Activated CD8-positive, alpha-beta T cell treated with anti-CD3 and anti-CD28 coated beads for 36 hours (primary cell): ENCODE results near the gene MAPKAP1. TPM values are rescaled to one million over a fixed set of nuclear protein-coding genes. Genes with fewer than 3 reads are reported as not detected.

ENCODE experiments used
- ATAC-seq: fragments of 200-7000 bp; cut with Tn5 transposase; one replicate; pipeline ENCODE4 v1.10.0; 2021; ENCODE audit warnings: mild to moderate bottlenecking, moderate library complexity
- CTCF ChIA-PET: fragments of 350-600 bp; sonication (Branson Sonifier 250); formaldehyde crosslinking; loops from one replicate; lab custom pipeline; 2021; ENCODE audit warnings: antibody characterized with exemption; lab: Charles Lee
- POLR2A ChIA-PET: fragments of 350-600 bp; sonication (Branson Sonifier 250); formaldehyde crosslinking; loops from one replicate; lab custom pipeline; 2021; ENCODE audit warnings: antibody characterized with exemption; lab: Charles Lee
- DNase-seq: peaks from one replicate; pipeline ENCODE4 v3.0.0-alpha.2; 2020
- H3K27ac Mint-ChIP-seq: one replicate; pipeline ENCODE4 v1.8.0; 2021; ENCODE audit warnings: mild to moderate bottlenecking, mixed read lengths
- H3K27me3 Mint-ChIP-seq: one replicate; pipeline ENCODE4 v1.8.0; 2021; ENCODE audit warnings: mixed read lengths
- H3K36me3 Mint-ChIP-seq: one replicate; pipeline ENCODE4 v1.8.0; 2021; ENCODE audit warnings: low read depth, mixed read lengths
- H3K4me1 Mint-ChIP-seq: one replicate; pipeline ENCODE4 v1.8.0; 2021; ENCODE audit warnings: low read depth, mixed read lengths
- H3K4me3 Mint-ChIP-seq: one replicate; pipeline ENCODE4 v1.8.0; 2021; ENCODE audit warnings: mild to moderate bottlenecking, moderate library complexity, mixed read lengths
- H3K9me3 Mint-ChIP-seq: one replicate; pipeline ENCODE4 v1.8.0; 2021; ENCODE audit warnings: mixed read lengths
- intact Hi-C: fragments of 100-400 bp; cut with micrococcal nuclease; formaldehyde crosslinking; loops from one replicate; pipeline ENCODE4 v1.10.0; 2022
- total RNA-seq, 2 experiments: library from RNA; stranded (reverse); gene quantifications; one replicate each; pipeline ENCODE4 v1.2.3, GENCODE V29; 2021
- TF ChIP-seq, protein P1 (sequence below): fragments of 200-600 bp; IDR thresholded peaks from one replicate; pipeline ENCODE4 v1.8.0; 2022; ENCODE audit warnings: antibody characterized with exemption, mild to moderate bottlenecking

The MAPKAP1 gene
- total RNA-seq, 2 experiments from 2014 or later = 58.8 to 62.4 TPM

DNA sequence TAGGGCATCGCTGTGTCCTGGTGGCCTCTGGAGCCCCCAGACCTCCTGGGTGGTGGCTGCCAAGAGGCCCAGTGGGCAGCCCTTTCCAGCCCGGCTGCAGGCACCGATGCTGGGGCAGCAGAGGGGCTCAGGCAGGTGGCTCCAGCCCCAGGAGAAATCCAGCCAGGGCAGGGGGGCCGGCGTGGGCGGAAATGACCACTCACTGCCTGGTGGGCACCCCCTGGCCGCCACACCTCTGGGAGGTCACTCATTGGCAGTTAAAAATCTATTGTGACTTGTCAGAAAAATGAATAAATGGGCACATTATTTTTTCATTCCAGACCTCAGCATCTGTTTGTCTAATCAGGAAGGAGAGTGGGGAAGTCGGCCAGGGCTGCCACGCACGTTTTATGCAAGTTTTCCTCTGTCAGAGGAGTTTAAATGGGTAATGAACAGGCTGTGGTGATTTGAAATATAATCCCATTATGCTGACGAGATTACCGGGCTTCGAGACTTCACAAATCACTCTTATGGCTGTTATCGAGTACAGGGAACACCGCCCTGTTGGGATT, 273.5 kb downstream of the MAPKAP1 start:
- no peaks in the 10 kb centered on the region for H3K36me3 Mint-ChIP-seq
- DNase-seq = no peak
- CTCF ChIA-PET = no interaction called here

GRCh38 chr9:125432715-125433385, 274.2 kb downstream of the MAPKAP1 start:
- Mint-ChIP-seq H3K27me3 (no peaks in the 10 kb centered on the region), H3K36me3 (no peaks in the 10 kb centered on the region), H3K4me3 (no peak overlapping the region), H3K4me1 (no peaks in the 10 kb centered on the region), H3K27ac (no peak overlapping the region), H3K9me3 (no peaks in the 10 kb centered on the region)
- POLR2A ChIA-PET = no interaction called here
- ATAC-seq (no peak), DNase-seq (no peak)
- CTCF ChIA-PET = interaction anchor here (1.2 kb wide), 1 partner anchor 25 kb away, joined by 4 read pairs; no protein-coding TSS in a partner anchor
- TF ChIP-seq, protein P1, sequence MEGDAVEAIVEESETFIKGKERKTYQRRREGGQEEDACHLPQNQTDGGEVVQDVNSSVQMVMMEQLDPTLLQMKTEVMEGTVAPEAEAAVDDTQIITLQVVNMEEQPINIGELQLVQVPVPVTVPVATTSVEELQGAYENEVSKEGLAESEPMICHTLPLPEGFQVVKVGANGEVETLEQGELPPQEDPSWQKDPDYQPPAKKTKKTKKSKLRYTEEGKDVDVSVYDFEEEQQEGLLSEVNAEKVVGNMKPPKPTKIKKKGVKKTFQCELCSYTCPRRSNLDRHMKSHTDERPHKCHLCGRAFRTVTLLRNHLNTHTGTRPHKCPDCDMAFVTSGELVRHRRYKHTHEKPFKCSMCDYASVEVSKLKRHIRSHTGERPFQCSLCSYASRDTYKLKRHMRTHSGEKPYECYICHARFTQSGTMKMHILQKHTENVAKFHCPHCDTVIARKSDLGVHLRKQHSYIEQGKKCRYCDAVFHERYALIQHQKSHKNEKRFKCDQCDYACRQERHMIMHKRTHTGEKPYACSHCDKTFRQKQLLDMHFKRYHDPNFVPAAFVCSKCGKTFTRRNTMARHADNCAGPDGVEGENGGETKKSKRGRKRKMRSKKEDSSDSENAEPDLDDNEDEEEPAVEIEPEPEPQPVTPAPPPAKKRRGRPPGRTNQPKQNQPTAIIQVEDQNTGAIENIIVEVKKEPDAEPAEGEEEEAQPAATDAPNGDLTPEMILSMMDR = no peak
- intact Hi-C loops = no loop called here

More for the DNA sequence above, 273.5 kb downstream of the MAPKAP1 start:
- H3K4me3 Mint-ChIP-seq = no peak overlapping the region
- H3K27me3 Mint-ChIP-seq = no peaks in the 10 kb centered on the region
- H3K9me3 Mint-ChIP-seq = no peaks in the 10 kb centered on the region
- no peak for ATAC-seq
- POLR2A ChIA-PET = no interaction called here
- TF ChIP-seq, protein P1 = no peak
- no peaks in the 10 kb centered on the region for H3K4me1 Mint-ChIP-seq
- intact Hi-C loops = no loop called here
- no peak overlapping the region for H3K27ac Mint-ChIP-seq

GRCh38 chr9:125431741-125432271, 275.2 kb downstream of the MAPKAP1 start:
- Mint-ChIP-seq H3K4me1 (no peaks in the 10 kb centered on the region), H3K9me3 (no peaks in the 10 kb centered on the region), H3K36me3 (no peaks in the 10 kb centered on the region), H3K4me3 (no peak overlapping the region), H3K27me3 (no peaks in the 10 kb centered on the region), H3K27ac (no peak overlapping the region)
- ChIA-PET CTCF (interaction anchor here (1.2 kb wide), 1 partner anchor 24 kb away, joined by 4 read pairs; no protein-coding TSS in a partner anchor), POLR2A (no interaction called here)
- ATAC-seq (no peak), DNase-seq (no peak)
- TF ChIP-seq, protein P1 = no peak
- intact Hi-C loops = no loop called here

DNA sequence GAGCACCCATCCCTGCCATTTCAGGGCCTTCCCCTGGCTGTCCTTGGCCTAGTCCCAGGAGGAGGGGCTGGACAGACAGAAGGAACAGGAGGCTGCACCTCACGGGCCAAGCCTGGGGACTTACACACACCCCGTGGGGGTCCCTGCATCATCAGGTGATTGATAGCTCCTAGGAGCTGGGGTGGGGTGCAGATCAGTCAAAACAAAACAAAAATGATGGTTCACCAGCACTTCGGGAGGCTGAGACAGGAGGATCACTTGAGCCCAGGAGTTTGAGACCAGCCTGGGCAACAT, 276.0 kb downstream of the MAPKAP1 start:
- Mint-ChIP-seq H3K27ac (no peak overlapping the region), H3K36me3 (no peaks in the 10 kb centered on the region), H3K4me3 (no peak overlapping the region), H3K4me1 (no peaks in the 10 kb centered on the region), H3K27me3 (no peaks in the 10 kb centered on the region), H3K9me3 (no peaks in the 10 kb centered on the region)
- intact Hi-C loops = no loop called here
- TF ChIP-seq, protein P1 = no peak
- DNase-seq (no peak), ATAC-seq (no peak)
- ChIA-PET POLR2A (no interaction called here), CTCF (no interaction called here)

DNA sequence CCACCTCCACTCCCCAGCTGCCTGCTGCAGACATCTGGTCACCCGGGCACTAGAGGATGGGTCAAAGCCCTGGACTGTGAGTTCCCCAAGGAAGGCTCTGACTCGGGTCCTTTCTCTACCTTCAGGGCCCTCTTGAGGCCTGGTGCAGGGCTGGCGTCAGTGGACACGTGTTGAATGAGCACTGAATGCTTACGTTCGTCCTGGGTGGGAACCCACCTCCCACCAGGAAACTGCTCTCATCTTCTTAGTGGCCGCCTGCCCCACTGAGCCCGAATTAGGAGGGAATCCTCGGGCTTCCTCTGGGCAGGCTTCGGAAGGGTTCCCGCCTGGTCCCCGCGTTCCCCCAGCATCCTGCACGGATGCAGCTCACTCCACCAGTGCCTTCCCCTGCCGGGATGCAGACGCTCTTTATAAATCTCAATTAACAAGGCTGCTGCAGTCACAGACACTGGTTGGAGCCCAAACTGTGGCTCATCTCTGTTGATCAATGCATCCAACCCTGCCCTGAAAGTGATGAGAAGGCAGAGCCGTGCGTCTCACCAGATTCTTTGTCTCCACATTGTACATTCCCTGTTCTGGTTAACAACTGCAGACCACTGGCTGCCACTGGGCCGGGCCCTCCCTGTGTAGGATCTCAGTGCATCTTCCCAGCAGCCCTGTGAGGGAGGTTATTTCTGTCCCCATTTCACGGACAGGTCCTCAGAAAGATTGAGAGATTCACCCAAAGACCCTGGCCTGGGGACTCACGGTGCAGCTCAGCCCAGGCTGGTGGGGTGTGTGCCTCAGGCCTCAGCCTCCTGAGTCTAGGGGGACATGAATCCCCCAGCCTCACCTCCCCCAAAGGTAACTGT, 276.6 kb downstream of the MAPKAP1 start:
- ATAC-seq = no peak
- no peak overlapping the region for H3K27ac Mint-ChIP-seq
- no peaks in the 10 kb centered on the region for H3K36me3 Mint-ChIP-seq
- no peak for DNase-seq
- intact Hi-C loops = no loop called here
- no peak overlapping the region for H3K4me3 Mint-ChIP-seq
- H3K4me1 Mint-ChIP-seq = no peaks in the 10 kb centered on the region
- no peaks in the 10 kb centered on the region for H3K27me3 Mint-ChIP-seq
- ChIA-PET POLR2A (no interaction called here), CTCF (no interaction called here)
- TF ChIP-seq, protein P1 = no peak
- no peaks in the 10 kb centered on the region for H3K9me3 Mint-ChIP-seq
